Thyroid gland (tissue), 4 donors: ENCODE results near the gene LRFN5. TPM values are rescaled to one million over a fixed set of nuclear protein-coding genes. Genes with fewer than 3 reads are reported as not detected.

Experiments used
- DNase-seq, 2 donors: peaks; one replicate each; pipeline ENCODE4 v3.0.0-alpha.2; 2019
- H3K27ac ChIP-seq, 3 donors: fragments of 200-600 bp; sonication (generic); 1 replicate in 2 of 3; 2 replicates in 1 of 3; pipeline ENCODE4 v1.5.1; 2016 to 2019; ENCODE audit warnings: mild to moderate bottlenecking in 1 of 3, moderate library complexity in 1 of 3
- H3K27me3 ChIP-seq: fragments of 200-600 bp; sonication (generic); one replicate; pipeline ENCODE4 v1.5.1; 2019
- H3K36me3 ChIP-seq, 2 donors: fragments of 200-600 bp; sonication (generic); one replicate each; pipeline ENCODE4 v1.5.1; 2016 to 2019
- H3K4me1 ChIP-seq, 2 donors: fragments of 200-600 bp; sonication (generic); one replicate each; pipeline ENCODE4 v1.5.1; 2017 to 2019
- H3K4me3 ChIP-seq, 3 donors: fragments of 200-600 bp; sonication (generic); replicated peaks in 1 of 3; 1 replicate in 2 of 3; 2 replicates in 1 of 3; pipeline ENCODE4 v1.5.1; 2016; ENCODE audit warnings: mild to moderate bottlenecking in 1 of 3
- H3K9me3 ChIP-seq: fragments of 200-600 bp; sonication (generic); one replicate; pipeline ENCODE4 v1.5.1; 2017
- POLR2A ChIP-seq, 2 donors: fragments of 450-650 bp; IDR thresholded peaks; one replicate each; pipeline ENCODE4 v1.6.1; 2017; ENCODE audit warnings: antibody characterized with exemption in 2 of 2, mild to moderate bottlenecking in 2 of 2, moderate library complexity in 1 of 2
- WGBS, 2 donors: methylation state at CpG; one replicate each; pipeline ENCODE4 v1.1.5; 2017; 5-methylcytosine and 5-hydroxymethylcytosine counted together
- intact Hi-C: fragments of 100-400 bp; cut with DNase I; formaldehyde crosslinking; loops from one replicate; pipeline ENCODE4 v1.15.1; 2023
- total RNA-seq, 4 donors: library from RNA; depleted of rRNA; stranded (reverse); fragments of >200 nt; gene quantifications; one replicate each; pipeline ENCODE4 v1.2.3, GENCODE V29; 2016
- TF ChIP-seq, protein P1 (sequence below), 6 experiments: fragments of 200-600 bp in 3 of 6; fragments of 450-650 bp in 3 of 6; sonication (generic) in 3 of 6; IDR thresholded peaks; one replicate each; pipeline ENCODE4 v1.5.1; 2016 to 2019; ENCODE audit warnings: antibody characterized with exemption in 6 of 6, mild to moderate bottlenecking in 2 of 6, inconsistent platforms in 1 of 6, moderate library complexity in 1 of 6

Gene LRFN5
- total RNA-seq, 4 donors from 2014 or later: 1.5 to 5.3 (median 3.2) TPM

DNA sequence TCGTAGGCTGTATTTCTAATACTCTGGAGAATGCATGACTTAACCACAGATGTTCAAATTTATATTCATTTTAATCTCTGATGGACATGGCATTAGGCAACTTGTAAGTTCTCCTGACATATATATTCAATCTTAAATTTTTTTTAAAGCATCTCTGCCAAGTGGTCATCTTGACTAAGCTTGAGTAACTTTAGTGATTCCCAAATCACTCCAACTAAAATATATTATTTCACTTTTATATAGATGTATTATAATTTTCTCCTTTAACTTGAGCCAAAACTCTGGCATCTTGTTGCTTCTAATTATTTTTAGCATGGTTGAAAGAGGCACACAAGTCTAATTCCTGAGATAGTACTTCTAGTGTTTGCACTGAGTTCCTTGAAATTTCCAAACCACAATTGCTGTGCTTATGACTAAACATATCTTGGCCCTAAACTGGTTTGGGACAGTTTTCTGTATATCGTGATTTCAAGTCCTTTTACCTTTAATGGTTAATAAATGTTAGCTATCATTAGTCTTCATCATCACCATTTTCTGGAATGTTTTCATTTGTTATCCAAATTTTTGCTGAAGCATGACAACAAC lies 8.4 kb downstream of the LRFN5 start:
- Histone ChIP-seq H3K4me1 (no peaks in the 10 kb centered on the region), H3K9me3 (no peaks in the 10 kb centered on the region), H3K27me3 (no peaks in the 10 kb centered on the region), H3K4me3 (no peak overlapping the region), H3K36me3 (no peaks in the 10 kb centered on the region), H3K27ac (no peak overlapping the region)
- WGBS, 2 donors: 87 to 93% methylated on average over 2 of the region's 2 CpGs
- TF ChIP-seq, protein P1, sequence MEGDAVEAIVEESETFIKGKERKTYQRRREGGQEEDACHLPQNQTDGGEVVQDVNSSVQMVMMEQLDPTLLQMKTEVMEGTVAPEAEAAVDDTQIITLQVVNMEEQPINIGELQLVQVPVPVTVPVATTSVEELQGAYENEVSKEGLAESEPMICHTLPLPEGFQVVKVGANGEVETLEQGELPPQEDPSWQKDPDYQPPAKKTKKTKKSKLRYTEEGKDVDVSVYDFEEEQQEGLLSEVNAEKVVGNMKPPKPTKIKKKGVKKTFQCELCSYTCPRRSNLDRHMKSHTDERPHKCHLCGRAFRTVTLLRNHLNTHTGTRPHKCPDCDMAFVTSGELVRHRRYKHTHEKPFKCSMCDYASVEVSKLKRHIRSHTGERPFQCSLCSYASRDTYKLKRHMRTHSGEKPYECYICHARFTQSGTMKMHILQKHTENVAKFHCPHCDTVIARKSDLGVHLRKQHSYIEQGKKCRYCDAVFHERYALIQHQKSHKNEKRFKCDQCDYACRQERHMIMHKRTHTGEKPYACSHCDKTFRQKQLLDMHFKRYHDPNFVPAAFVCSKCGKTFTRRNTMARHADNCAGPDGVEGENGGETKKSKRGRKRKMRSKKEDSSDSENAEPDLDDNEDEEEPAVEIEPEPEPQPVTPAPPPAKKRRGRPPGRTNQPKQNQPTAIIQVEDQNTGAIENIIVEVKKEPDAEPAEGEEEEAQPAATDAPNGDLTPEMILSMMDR (IDR thresholded peaks at IDR 0.05): no peak
- no peak for TF ChIP-seq POLR2A (IDR thresholded peaks at IDR 0.05)
- intact Hi-C loops: no loop called here
- DNase-seq: no peak

DNA sequence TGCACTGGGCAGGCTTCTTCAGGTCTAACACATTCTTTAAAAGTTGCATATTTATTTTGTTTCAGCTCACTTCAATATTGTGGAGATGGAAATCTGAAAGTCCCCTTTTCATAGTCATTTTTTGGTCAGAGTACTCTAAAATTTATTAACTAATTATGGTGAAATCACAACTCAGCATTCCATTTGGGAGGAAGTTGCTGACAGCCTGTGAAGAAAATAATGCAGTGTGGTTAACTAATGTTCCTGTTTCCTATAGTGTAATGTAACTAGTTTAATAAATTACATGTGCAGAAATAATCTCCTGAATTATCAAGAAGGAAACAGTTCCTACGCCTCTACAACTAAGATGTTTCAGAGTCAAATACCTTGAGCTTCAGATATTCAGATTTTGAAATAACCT lies 17.1 kb downstream of the LRFN5 start:
- H3K36me3 ChIP-seq: no peaks in the 10 kb centered on the region
- H3K4me3 ChIP-seq: no peak overlapping the region
- TF ChIP-seq POLR2A (IDR thresholded peaks at IDR 0.05): no peak
- TF ChIP-seq, protein P1 (IDR thresholded peaks at IDR 0.05): no peak
- 88 to 92% methylated on average over 1 of the region's 1 CpG for WGBS, 2 donors
- no peaks in the 10 kb centered on the region for H3K4me1 ChIP-seq
- no peaks in the 10 kb centered on the region for H3K9me3 ChIP-seq
- no peak for DNase-seq
- no peaks in the 10 kb centered on the region for H3K27me3 ChIP-seq
- intact Hi-C loops: no loop called here
- no peak overlapping the region for H3K27ac ChIP-seq

DNA sequence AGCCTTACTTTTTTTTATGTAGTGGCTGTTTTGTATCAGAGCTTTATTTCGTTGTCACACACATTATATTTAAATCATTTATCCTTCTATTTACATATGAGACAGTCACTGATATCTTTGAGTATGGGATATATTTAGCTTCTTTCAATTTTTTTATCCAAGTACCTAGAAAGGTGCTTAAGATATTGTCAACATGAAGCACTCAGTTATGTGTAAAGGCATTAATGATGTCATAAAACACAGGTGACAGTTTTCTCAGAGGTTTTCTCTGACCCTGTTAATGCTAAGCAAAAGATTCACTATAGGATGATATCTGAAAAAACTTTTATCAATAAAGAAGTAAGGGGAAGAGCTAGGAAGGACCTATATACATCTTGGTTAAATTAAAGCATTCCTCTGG lies 23.2 kb downstream of the LRFN5 start:
- 73 to 79% methylated on average over 1 of the region's 1 CpG for WGBS, 2 donors
- TF ChIP-seq, protein P1 (IDR thresholded peaks at IDR 0.05): no peak
- no peak for TF ChIP-seq POLR2A (IDR thresholded peaks at IDR 0.05)
- H3K27me3 ChIP-seq: no peaks in the 10 kb centered on the region
- H3K36me3 ChIP-seq: no peaks in the 10 kb centered on the region
- no peak for DNase-seq
- intact Hi-C loops: no loop called here
- no peaks in the 10 kb centered on the region for H3K9me3 ChIP-seq
- no peak overlapping the region for H3K27ac ChIP-seq
- no peaks in the 10 kb centered on the region for H3K4me1 ChIP-seq
- H3K4me3 ChIP-seq: no peak overlapping the region

DNA sequence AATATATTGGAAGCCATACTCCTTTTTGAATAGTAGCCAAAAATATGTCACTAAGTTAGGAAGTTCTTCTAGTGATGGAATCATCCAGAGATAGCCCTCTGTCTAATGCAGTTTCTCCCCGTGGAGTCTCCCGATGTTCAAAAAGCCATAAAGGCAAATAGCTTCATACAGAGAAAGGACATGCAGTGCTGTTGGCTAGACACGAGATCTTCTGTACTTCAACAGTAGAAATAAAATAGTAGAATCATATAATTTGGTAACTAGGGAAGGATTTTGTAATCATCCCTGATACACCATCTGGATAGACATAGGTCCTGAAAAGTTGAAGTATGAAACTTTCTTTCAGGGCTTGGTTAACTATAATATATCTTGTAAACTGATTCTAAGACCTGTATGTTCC lies 27.6 kb downstream of the LRFN5 start:
- H3K36me3 ChIP-seq: no peaks in the 10 kb centered on the region
- 81 to 85% methylated on average over 3 of the region's 3 CpGs for WGBS, 2 donors
- no peaks in the 10 kb centered on the region for H3K27me3 ChIP-seq
- no peaks in the 10 kb centered on the region for H3K4me1 ChIP-seq
- H3K27ac ChIP-seq: no peak overlapping the region
- H3K9me3 ChIP-seq: no peaks in the 10 kb centered on the region
- no peak for DNase-seq
- intact Hi-C loops: no loop called here
- H3K4me3 ChIP-seq: no peak overlapping the region
- TF ChIP-seq POLR2A (IDR thresholded peaks at IDR 0.05): no peak
- TF ChIP-seq, protein P1 (IDR thresholded peaks at IDR 0.05): no peak

DNA sequence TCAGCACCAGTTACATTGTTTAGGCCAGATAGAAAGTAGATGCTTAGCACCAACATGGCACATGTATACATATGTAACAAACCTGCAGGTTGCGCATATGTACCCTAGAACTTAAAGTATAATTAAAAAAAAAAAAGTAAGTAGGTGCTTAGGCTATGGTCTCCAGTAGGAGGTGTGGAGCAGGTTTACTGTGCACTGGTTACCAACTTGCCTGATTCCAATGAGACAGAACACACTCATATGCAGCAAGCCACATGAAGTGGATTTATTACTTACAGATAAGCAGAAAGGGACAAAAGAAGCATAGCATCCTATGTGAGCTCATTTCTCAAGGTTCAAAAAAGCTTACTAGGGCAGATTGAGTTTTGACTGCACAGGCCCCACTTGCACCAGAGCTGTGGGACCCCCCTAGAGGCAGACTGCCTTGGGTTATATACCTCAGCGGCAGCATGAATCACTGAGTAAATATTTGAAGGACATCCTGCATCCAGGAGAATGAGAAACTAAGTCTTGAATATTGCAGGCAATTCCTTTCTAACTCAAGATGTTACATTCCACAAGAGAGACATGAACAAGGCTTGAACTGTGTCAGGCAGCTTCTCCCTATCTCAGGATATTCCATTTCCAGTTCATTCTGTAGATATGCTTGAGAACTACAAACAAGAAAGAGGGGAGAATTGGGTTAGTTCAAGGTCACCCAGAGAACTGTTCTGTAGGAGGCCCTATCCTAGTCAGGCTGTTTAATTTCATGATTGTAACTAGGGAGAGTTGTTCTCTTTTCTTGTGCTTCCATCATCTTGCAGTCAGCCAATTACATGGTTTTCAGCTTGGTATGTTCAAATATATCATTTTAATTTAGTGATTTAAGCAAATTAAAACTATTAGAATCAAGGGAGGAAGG lies 30.1 kb downstream of the LRFN5 start:
- no peak for DNase-seq
- Histone ChIP-seq H3K36me3 (no peaks in the 10 kb centered on the region), H3K4me3 (no peak overlapping the region), H3K9me3 (no peaks in the 10 kb centered on the region), H3K27ac (no peak overlapping the region), H3K4me1 (no peaks in the 10 kb centered on the region), H3K27me3 (no peaks in the 10 kb centered on the region)
- TF ChIP-seq, protein P1 (IDR thresholded peaks at IDR 0.05): no peak
- TF ChIP-seq POLR2A (IDR thresholded peaks at IDR 0.05): no peak
- 85 to 93% methylated on average over 2 of the region's 2 CpGs for WGBS, 2 donors
- intact Hi-C loops: no loop called here
